ENCODE results near the gene RPTOR.

Gene RPTOR

GRCh38 chr17:80930335-80931279 lies 386.0 kb downstream of the RPTOR start:
- Histone ChIP-seq H3K27me3 (replicated peaks) (no peaks in the 10 kb centered on the region), H3K36me3 (replicated peaks) (no peaks in the 10 kb centered on the region), H3K4me3 (ENCODE audit: low read depth, low read length) (no peak overlapping the region), H3K27ac (no peak overlapping the region)
- DNase-seq: no peak
- in situ Hi-C loops (cut with HindIII; ENCODE audit: low pct_ligation_motif_present, low sequenced_read_pairs): no loop called here
- no peak for TF ChIP-seq CTCF (IDR thresholded peaks at IDR 0.05; ENCODE audit: low read depth, low read length, missing control alignments)

GRCh38 chr17:80931421-80932265 lies 387.0 kb downstream of the RPTOR start:
- Histone ChIP-seq H3K27ac (no peak overlapping the region), H3K27me3 (replicated peaks) (no peaks in the 10 kb centered on the region), H3K4me3 (ENCODE audit: low read depth, low read length) (no peak overlapping the region), H3K36me3 (replicated peaks) (no peaks in the 10 kb centered on the region)
- in situ Hi-C loops (cut with HindIII; ENCODE audit: low pct_ligation_motif_present, low sequenced_read_pairs): no loop called here
- TF ChIP-seq CTCF (IDR thresholded peaks at IDR 0.05; ENCODE audit: low read depth, low read length, missing control alignments): no peak
- peak; percentile 89 for DNase-seq

- H3K27ac ChIP-seq: no peak overlapping the region
- TF ChIP-seq CTCF (IDR thresholded peaks at IDR 0.05; ENCODE audit: low read depth, low read length, missing control alignments): no peak
Measured at GRCh38 chr17:80935526-80935925, 390.9 kb downstream of the RPTOR start.

GRCh38 chr17:80936218-80936617 lies 391.6 kb downstream of the RPTOR start:
- in situ Hi-C loops (cut with HindIII; ENCODE audit: low pct_ligation_motif_present, low sequenced_read_pairs): no loop called here
- H3K27ac ChIP-seq: no peak overlapping the region
- no peaks in the 10 kb centered on the region for H3K27me3 ChIP-seq (replicated peaks)

More at GRCh38 chr17:80935526-80935925, 390.9 kb downstream of the RPTOR start:
- Histone ChIP-seq H3K27me3 (replicated peaks) (no peaks in the 10 kb centered on the region), H3K36me3 (replicated peaks) (no peaks in the 10 kb centered on the region), H3K4me3 (ENCODE audit: low read depth, low read length) (no peak overlapping the region)
- no peak for DNase-seq
- in situ Hi-C loops (cut with HindIII; ENCODE audit: low pct_ligation_motif_present, low sequenced_read_pairs): no loop called here

GRCh38 chr17:80936723-80937122 lies 392.1 kb downstream of the RPTOR start:
- Histone ChIP-seq H3K36me3 (replicated peaks) (no peaks in the 10 kb centered on the region), H3K27ac (no peak overlapping the region), H3K27me3 (replicated peaks) (no peaks in the 10 kb centered on the region), H3K4me3 (ENCODE audit: low read depth, low read length) (no peak overlapping the region)
- TF ChIP-seq CTCF (IDR thresholded peaks at IDR 0.05; ENCODE audit: low read depth, low read length, missing control alignments): no peak
- no peak for DNase-seq
- in situ Hi-C loops (cut with HindIII; ENCODE audit: low pct_ligation_motif_present, low sequenced_read_pairs): no loop called here

More at GRCh38 chr17:80936218-80936617, 391.6 kb downstream of the RPTOR start:
- DNase-seq: no peak
- Histone ChIP-seq H3K36me3 (replicated peaks) (no peaks in the 10 kb centered on the region), H3K4me3 (ENCODE audit: low read depth, low read length) (no peak overlapping the region)
- TF ChIP-seq CTCF (IDR thresholded peaks at IDR 0.05; ENCODE audit: low read depth, low read length, missing control alignments): no peak
